RPMI8226 (cell line): ENCODE measurements around the gene COTL1.

Experiments used
- DNase-seq: peaks from one replicate; pipeline ENCODE4 v3.0.0-alpha.2; 2015

COTL1 gene

GRCh38 chr16:84613408-84614072 is 4.3 kb downstream of the COTL1 start:
- DNase-seq, result no peak

- DNase-seq, result no peak
Observed at GRCh38 chr16:84612686-84613085, 5.2 kb downstream of the COTL1 start.

- no peak for DNase-seq
Observed at GRCh38 chr16:84611041-84611440, 6.8 kb downstream of the COTL1 start.

- no peak for DNase-seq
Observed at GRCh38 chr16:84610376-84610775, 7.5 kb downstream of the COTL1 start.

GRCh38 chr16:84609563-84610177 is 8.2 kb downstream of the COTL1 start:
- DNase-seq, result no peak

GRCh38 chr16:84608282-84608681 is 9.6 kb downstream of the COTL1 start:
- no peak for DNase-seq

GRCh38 chr16:84607694-84608093 is 10.2 kb downstream of the COTL1 start:
- peak; percentile 29 for DNase-seq

GRCh38 chr16:84607061-84607460 is 10.8 kb downstream of the COTL1 start:
- no peak for DNase-seq

GRCh38 chr16:84606081-84606875 is 11.6 kb downstream of the COTL1 start:
- DNase-seq, result no peak

- DNase-seq, result no peak
Observed at GRCh38 chr16:84605339-84605848, 12.5 kb downstream of the COTL1 start.

GRCh38 chr16:84604477-84605013 is 13.3 kb downstream of the COTL1 start:
- no peak for DNase-seq

GRCh38 chr16:84603940-84604339 is 13.9 kb downstream of the COTL1 start:
- DNase-seq, result no peak

- DNase-seq, result no peak
Observed at GRCh38 chr16:84603140-84603816, 14.6 kb downstream of the COTL1 start.

- no peak for DNase-seq
Observed at GRCh38 chr16:84600343-84601229, 17.3 kb downstream of the COTL1 start.

- no peak for DNase-seq
Observed at GRCh38 chr16:84599521-84600202, 18.2 kb downstream of the COTL1 start.

GRCh38 chr16:84598360-84598759 is 19.5 kb downstream of the COTL1 start:
- DNase-seq, result no peak

GRCh38 chr16:84597931-84598351 is 19.9 kb downstream of the COTL1 start:
- DNase-seq, result no peak

GRCh38 chr16:84597528-84597896 is 20.4 kb downstream of the COTL1 start:
- no peak for DNase-seq

- no peak for DNase-seq
Observed at GRCh38 chr16:84596801-84597527, 20.9 kb downstream of the COTL1 start.

GRCh38 chr16:84596161-84596560 is 21.7 kb downstream of the COTL1 start:
- DNase-seq, result no peak

GRCh38 chr16:84595052-84595481 is 22.8 kb downstream of the COTL1 start:
- DNase-seq, result no peak
